Left lobe of liver (tissue), 2 donors: Measurements from ENCODE around the gene MMP15. TPM values are rescaled to one million over a fixed set of nuclear protein-coding genes. Genes with fewer than 3 reads are reported as not detected.
A peak's percentile ranks its signal among the peaks of the same experiment; 100 is the strongest.
"Not testable (repeated sequence)": the region's sequence is repeated elsewhere in the genome, so short reads cannot be mapped to it uniquely, and the experiment has no call there.

Experiments used
- ATAC-seq: fragments of 200-7000 bp; cut with Tn5 transposase; one replicate; pipeline ENCODE4 v1.9.1; 2020; ENCODE audit warnings: mild to moderate bottlenecking, moderate library complexity
- DNase-seq: peaks from one replicate; pipeline ENCODE4 v3.0.0-alpha.2; 2020; ENCODE audit warnings: low spot score
- total RNA-seq: library from RNA; stranded (reverse); gene quantifications from one replicate; pipeline ENCODE4 v1.2.1, GENCODE V29; 2021
- donor health status: DM: no; HTN: no; CAD: no; lungs with moderate emphysema.
- donor health status: DM: no; HTN: yes; CAD: no.

The MMP15 gene
- total RNA-seq, 1 donor from 2014 or later = 39.5 TPM

DNA sequence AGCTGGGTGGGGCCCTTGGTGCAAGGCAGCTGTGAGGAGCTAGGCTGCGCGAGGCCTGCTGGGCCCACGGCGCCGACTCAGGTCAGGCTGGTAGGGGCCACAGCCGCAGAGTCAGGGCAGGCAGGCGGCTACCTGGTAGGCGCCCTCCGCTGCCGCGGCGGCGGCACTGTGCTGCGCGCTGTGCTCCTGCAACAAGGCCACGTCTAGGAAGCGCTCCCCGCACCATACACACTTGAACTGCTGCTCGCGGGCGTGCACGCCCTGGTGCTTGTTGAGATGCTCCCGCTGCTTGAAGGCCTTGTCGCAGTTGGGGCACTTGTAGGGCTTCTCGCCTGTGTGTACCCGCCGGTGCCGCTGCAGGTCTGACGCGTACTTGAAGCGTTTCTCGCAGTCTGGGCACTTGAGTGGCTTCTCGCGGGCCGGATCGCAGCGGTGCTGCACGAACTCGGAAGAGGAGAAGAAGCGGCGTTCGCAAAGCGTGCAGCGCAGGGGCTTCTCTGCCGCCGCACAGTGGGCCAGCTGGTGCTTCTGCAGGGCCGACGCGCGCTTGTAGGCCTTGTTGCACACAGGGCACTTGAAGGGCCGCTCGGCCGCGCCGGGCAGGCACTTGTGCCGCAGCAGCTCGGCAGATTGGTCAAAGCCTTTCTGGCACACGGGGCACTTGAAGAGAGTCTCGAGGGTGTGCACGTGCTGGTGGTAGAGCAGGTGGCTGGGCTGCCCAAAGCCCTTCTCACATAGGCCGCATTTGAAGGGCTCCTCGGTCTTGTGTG lies 29.0 kb upstream of the MMP15 start:
- ATAC-seq (no peak), DNase-seq (no peak)

DNA sequence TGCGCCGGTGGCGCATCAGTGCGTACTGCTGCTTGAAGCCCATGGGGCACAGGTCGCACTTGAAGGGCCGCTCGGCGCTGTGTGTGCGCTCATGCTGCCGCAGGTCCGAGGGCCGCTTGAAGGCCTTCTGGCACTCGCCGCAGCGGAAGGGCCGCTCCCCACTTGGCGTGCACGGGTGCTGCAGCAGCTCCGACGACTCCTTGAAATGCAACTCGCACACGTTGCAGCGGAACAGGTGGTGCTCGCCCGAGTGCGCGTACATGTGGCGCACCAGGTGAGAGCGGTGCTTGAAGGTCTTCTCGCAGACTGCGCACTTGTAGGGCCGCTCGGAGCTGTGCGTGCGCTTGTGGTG lies 28.4 kb upstream of the MMP15 start:
- DNase-seq = no peak
- ATAC-seq = no peak

DNA sequence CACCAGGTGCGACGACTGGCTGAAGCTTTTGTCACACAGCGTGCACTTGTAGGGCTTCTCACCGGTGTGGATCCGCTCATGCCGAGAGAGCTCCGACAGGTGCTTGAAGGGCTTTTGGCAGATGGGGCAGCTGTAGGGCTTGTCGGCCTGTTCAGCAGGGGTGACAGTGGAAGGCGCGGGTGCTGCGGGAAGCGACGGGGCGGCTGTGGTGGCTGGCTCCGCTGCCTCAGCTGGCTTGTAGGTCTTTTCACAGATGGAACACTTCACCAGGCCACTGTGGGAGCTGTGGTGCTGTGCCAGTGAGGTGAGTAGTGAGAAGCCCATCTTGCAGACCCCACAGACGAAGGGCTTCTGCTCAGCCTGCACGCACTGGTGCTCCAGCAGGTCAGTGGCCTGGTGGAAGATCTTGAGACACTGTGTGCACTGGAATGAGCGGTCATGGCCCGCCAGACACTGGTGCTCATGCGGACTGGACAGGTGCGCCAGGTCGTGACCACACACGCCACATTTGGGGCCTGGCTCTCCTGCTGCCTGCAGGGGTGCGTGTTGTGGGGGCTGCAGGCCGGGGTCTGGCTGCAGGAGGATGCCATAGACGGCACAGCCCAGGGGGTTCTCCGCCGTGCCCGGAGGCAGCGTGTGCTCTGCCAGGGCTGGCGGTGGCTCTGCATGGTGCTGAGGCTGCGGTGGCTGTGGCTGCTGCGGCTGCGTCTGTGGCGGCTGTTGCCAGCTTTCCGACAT lies 27.9 kb upstream of the MMP15 start:
- ATAC-seq = no peak
- DNase-seq = no peak

DNA sequence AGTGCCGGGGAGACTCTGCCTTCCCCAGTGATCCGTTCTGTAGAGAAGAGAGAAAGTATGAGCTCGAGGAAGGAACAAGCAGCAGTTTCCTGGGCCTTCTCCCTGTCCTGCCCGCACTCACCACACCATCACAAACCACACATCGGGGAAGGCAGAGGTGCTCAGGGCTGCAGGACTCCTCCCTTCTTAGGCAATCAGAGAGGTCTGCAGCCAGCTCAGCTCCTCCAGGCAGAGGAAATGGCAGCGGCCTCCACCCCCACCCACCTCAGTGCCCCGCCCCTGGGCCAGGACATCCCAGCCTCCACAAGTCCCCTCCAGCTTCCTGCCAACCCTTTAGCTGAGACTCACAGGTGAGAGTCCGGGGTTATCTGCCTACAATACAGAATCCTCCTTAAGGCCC lies 27.1 kb upstream of the MMP15 start:
- ATAC-seq = no peak
- DNase-seq = no peak

DNA sequence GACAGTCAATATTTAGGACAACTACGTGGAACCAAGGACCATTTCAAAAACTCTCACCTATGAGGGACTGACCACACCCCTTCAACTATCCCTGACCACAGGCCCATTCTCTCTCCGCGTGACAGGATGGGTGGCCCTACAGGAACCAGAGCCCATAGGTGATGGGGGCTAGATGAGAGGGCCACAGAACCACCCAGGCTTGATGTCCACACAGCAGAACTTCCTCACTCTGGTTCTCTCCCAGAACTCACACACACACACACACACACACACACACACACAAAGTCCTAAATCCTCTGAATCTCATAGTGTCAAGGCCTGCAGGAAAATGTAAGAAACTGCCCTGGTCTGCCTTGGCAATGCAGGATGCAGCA lies 26.6 kb upstream of the MMP15 start:
- ATAC-seq = no peak
- DNase-seq = no peak

DNA sequence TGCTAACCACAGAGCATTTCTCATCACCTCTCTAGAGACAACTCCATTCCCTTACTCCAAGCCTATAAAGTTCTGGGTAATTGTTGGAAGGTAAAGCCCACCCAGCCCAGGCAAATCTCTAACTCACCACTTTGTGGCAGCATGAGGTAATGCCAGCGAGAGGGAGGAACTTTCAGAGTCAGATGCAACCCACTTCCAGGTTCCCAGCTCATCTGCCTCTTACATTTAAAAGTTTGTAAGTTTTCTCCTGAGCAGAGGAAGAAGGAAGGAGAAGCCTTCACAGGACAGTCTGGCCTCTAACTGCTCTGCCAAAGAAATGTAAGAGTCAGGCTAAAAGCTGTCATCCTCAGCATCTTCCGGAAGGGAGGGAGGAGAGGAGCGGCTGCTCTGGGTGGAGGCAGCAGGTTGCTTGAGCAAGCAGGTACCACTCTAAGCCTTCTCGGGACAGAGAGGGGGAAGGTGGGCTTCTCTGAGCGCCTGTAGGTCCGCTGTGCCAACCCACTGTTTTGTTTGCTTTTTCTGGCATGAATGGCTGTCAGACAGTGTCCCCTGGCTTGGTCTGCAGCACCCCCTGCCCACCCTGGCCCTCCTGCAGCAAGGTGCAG lies 26.1 kb upstream of the MMP15 start:
- DNase-seq (no peak), ATAC-seq (no peak)

DNA sequence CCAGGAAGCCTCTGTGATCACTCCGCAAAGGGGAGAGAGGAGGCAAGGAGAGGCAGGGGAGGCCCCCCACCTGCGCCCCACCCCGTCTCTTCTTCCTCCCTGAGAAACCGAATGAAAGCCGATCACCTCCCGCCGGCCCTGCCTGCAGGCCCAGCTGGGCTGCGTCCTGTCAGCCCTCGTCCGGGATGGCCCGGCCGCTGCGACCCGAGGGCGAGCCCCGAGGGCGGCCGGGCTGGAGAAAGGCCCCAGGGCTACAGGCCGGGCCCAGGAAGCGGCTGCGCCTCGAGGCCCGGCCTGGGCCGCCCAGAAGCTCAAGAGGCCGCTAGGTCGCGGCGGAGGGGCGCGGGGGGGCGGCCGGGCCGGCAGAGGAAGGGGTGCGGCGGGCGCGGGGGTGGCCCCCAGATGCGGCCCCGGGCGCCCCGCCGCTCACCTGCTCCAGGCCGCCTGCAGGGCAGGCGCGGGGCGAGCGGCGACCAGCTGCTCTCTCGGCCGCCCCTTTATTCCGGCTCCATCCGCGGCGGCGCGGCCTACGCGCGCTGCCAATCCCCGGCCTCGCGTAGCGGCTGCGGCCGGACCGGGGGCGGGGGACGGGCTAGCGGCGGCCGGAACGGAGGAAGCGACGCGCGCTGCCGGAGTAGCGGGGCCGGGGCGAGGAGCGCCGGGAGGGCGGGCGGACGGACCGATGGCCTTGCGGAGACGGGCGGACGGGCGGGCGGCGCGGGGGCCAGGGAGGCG lies 25.4 kb upstream of the MMP15 start, which contains the start of gene ZNF319:
Gene ZNF319, minus strand, starts transcription at position 702 of the 735 bp plus-strand sequence. CDS start 2,407 bp downstream, outside the sequence.
- ATAC-seq (no peak), DNase-seq (no peak)

DNA sequence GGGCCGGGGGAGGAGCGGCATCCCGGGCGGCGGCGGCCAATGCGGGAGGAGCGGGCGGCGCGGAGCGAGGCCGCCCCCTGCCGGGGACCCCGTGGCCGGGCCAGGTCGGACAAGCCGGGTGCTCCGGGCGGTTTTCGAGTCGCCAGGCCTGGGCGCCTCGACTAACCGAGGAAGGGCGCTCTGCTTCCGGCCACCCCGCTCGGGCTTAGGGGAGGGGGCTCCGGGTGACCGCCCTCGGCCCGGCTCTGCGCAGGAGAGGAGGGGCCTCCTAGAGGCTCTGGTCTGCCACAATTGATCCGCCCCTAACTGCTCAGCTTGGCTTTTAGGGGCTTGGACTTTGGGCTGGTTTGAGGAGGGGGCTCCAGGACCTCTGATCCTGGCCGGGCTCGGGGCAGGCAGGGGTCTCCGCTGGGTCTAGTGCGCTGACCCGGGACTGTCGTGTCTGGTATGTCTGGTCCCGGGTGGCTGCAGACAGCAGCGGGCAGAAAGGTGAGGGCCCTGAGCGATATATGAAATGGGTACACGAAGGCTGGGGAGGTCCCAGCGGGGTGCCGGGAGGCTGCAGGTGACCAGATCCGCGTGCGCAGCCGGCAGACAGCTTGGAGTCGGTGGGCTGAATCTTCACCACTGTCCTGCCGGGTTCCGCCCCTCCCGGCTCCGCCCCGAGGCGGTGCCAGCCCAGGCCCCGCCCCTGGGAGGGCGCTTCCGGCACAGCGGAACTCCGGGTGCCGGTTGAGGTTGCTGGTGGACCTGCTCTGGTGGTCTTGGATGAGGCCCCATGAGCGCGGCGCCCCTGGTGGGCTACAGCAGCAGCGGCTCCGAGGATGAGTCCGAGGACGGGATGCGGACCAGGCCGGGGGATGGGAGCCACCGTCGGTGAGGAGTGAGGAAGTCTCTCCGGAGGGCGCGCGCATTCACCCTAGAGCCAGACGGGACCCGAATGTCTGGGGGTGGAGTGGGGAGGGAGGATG lies 24.6 kb upstream of the MMP15 start, which contains the start of gene USB1:
Gene USB1, plus strand, starts transcription at position 702 of the 971 bp plus-strand sequence. Its CDS starts 77 bp downstream, at position 779.
- DNase-seq (peak; percentile 93), ATAC-seq (peak; percentile 91)

DNA sequence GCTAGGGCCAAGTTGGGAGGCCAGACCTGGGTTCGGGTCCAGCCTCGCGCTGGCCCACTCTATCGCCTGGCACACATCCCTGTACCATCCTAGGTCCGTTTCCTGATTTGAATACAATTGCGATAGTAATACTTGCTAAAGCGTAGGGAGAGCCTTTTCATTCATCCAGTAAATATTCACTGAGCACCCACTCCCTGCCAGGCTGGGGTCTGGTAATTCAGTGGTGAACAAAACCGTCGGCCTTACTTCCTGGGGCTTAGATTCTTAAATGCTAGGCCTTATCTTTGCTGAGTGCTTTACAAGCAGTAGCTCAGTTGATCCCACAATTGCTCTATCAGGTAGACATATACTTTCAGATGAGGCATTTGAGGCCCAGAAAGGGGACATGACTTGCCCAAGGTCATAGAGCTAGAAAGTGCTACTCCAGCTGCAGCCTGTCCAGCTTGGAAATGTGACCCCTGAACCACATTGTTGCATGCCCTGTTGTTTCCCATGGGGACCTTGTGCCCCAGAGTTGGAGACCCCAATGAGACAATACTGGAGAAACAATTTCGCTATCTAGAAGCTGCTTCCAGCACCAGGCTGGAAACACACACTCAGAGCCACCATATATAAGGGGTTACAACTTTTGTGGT lies 23.7 kb upstream of the MMP15 start:
- ATAC-seq (no peak), DNase-seq (no peak)

DNA sequence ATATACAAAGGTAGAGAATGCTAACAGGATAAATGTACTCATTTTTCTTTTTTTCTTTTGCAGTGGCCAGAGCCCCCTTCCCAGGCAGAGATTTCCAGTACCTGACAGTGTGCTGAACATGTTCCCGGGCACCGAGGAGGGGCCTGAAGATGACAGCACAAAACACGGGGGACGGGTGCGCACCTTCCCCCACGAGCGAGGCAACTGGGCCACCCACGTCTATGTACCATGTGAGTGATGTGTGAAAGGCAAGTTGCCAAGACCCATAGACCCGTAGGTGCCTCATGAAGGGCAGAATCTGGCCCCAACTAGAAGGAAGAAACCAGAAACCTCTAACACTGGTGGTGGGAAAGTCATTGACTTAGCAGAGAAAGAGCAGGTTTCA lies 23.1 kb upstream of the MMP15 start:
- DNase-seq (no peak), ATAC-seq (no peak)

DNA sequence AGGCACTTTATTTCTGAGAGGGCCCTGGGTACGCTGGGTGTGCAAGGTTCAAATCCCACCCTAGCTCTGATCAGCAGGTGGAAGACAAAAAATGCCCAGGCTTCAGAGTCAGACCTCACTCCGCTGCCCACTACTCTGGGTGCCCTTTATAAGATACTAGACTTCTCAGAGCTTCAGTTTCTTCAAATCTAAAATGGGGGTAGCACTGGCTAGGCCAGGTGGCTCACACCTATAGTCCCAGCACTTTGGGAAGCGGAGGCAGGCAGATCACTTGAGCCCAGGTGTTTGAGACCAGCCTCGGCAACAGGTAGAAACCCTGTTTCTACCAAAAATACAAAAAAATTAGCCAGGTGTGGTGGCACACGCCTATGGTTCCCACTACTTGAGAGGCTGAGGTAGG lies 22.6 kb upstream of the MMP15 start:
- DNase-seq = no peak
- ATAC-seq = no peak

DNA sequence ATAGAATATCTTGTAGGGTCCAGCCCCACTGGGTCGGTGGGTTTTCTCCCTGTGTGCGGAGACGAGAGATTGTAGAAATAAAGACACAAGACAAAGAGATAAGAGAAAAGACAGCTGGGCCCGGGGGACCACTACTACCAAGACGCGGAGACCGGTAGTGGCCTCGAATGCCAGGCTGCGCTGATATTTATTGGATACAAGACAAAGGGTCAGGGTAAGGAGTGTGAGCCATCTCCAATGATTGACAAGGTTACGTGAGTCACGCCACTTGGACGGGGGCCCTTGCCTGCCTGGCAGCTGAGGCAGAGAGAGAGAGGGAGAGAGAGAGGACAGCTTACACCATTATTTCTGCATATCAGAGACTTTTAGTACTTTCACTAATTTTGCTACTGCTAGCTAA lies 20.8 kb upstream of the MMP15 start:
- peak; percentile 63 for DNase-seq

DNA sequence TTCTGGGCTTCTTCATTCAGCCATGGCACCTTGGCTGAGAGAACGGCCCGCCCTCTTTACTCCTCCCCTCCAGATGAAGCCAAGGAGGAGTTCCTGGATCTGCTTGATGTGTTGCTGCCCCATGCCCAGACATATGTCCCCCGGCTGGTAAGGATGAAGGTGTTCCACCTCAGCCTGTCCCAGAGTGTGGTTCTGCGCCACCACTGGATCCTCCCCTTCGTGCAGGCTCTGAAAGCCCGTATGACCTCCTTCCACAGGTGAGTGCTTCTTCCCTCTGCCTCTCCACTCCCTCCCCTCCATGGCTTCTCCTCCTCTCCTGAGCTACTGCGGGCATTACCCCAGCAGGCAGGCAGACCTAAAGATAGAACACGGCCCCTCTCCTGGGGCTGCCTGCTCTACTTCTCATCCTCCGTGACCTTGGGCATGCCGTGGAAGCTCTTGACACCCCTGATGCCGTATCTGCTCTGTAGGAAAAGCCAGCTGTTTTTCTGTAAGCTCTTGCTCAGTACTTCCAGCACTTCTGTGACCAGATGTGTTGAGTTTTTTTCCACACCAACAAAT lies 15.6 kb upstream of the MMP15 start:
- DNase-seq = no peak

More for the DNA sequence above, 20.8 kb upstream of the MMP15 start:
- not testable (repeated sequence) for ATAC-seq

DNA sequence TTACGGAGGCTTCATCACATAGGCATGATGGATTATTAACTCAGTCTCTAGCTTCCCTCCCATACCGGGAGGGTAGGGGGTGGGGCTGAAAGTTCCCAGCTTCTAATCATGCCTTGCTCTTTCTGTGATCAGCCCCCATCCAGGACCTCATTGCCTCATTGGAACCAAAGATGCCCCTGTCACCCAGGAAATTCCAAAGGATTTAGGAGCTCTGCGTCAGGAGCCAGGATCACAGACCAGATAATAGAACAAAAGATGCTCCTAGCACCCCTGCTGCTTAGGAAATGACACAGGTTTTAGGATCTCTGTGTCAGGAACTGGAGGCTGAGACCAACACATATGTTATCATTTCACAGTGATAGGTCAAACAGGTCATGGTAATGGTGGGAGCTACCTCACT lies 14.7 kb upstream of the MMP15 start:
- DNase-seq = no peak
- ATAC-seq = no peak

More for the DNA sequence above, 15.6 kb upstream of the MMP15 start:
- ATAC-seq = no peak

DNA sequence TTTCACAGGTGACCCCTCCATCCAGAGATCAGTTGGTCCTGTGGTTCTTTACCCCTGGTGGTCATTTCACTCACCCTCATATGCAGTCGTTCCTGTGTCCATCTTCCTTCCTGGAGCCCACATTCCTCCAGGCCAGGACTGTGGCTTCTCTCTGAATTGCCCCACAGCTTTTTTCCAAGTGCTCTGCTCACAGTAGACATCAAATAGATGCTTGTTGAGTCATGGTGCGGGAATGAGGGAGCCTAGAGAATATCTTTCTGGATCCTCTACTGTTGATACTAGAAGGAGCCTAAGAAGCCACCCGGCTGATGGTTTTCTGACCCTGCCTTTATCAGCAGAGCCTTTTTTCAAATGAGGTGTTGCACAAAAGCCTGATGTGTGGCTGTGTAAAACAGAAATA lies 13.9 kb upstream of the MMP15 start:
- ATAC-seq (no peak), DNase-seq (no peak)

DNA sequence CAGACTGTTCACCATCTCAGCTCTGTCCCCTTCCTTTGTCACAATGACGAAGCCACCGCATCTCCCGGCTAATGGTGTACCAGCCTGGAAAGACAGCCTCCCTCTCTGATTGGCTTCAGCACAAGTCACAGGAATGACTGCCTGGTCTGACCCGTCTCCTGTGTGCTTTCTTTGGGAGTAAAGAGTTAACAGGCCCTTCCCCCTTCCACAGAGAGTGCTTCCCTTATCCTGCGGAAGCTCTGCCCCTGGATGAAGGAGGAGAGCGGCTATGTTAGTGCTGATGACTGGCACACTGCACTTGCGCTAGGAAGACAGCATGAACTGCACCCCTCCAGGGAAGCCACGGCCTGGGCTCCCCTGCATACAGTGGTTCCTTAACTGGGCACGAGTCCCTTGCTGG lies 13.1 kb upstream of the MMP15 start:
- ATAC-seq = no peak
- no peak for DNase-seq

DNA sequence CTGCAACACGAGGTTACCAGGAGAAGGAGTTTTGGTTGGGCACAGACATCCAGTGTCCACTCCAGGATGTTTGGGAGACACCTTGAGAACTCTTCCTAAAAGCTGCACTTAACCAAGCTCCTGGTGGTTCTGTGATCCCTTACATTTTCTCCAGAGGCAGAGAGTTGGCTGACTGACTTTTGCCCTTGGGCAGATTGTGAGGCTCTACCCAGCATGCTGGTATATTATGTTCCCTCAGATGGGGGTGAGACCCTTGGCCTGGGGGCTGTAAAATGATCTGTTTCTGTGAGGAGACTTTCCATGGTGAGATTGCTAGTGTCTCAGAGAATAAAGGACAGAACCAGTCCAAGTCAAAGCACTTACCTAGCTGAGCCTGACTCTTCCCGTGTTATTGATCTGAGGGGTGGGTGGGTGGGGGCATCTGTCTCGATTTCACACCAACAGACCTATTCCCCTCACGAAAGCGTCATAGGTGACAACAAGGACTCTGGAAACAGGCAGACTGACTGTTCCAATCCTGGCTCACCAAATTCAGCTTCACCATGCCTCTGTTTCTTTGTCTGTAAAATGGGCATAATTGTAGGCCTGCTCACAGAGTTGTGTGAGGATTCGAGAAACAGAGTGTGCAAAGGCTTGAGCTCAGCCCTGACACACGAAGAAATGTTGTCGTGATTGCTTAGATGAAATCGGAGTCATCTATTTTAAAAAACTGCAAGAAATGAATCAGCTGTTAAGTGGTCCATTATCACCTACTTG lies 12.2 kb upstream of the MMP15 start:
- ATAC-seq (no peak), DNase-seq (no peak)

DNA sequence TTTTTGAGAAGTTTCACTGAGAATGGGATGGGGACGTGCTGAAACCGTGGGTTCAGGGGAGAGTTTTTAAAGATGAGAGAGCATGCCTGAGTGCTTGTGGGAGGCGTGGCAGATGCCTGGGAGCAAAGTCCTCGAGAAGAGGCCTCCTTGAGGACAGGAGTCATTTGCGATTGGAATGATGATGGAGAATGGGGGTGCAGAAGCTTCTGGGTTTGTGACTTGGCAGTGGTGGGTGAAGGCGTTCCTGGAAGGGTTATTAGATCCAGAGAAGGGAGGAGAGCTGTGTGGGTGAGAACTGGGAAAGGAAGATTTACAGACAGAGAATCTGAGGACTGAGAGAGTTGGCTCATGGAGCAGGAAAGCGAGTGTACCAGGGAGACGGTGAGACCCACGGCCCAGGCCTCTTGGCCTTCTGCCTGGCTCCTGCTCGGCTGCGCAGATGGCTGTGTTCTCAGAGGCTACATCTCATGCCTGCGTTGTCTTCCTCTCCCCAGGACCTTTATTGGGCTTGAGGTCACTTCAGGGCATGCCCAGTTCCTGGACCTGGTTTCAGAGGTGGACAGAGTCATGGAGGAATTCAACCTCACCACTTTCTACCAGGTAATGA lies 8.6 kb upstream of the MMP15 start:
- DNase-seq = no peak
- no peak for ATAC-seq
